ENCODE results near the gene EPN2.

Gene EPN2

GRCh38 chr17:19333736-19334290 lies 96.6 kb downstream of the EPN2 start:
- no peak for DNase-seq (ENCODE audit: low read depth)
- no peak overlapping the region for H3K4me3 ChIP-seq (ENCODE audit: low read depth, low read length)
- TF ChIP-seq CTCF (IDR thresholded peaks at IDR 0.05; ENCODE audit: insufficient read depth, low read depth, low read length, missing control alignments) = no peak

- no peak for TF ChIP-seq CTCF (IDR thresholded peaks at IDR 0.05; ENCODE audit: insufficient read depth, low read depth, low read length, missing control alignments)
- no peak for DNase-seq (ENCODE audit: low read depth)
- H3K4me3 ChIP-seq (ENCODE audit: low read depth, low read length) = no peak overlapping the region
Measured at GRCh38 chr17:19334331-19334730, 97.2 kb downstream of the EPN2 start.

- no peak for DNase-seq (ENCODE audit: low read depth)
- no peak overlapping the region for H3K4me3 ChIP-seq (ENCODE audit: low read depth, low read length)
Measured at GRCh38 chr17:19335951-19336631, 98.9 kb downstream of the EPN2 start.

GRCh38 chr17:19336938-19337711 lies 100.0 kb downstream of the EPN2 start:
- TF ChIP-seq CTCF (IDR thresholded peaks at IDR 0.05; ENCODE audit: insufficient read depth, low read depth, low read length, missing control alignments) = no peak
- H3K4me3 ChIP-seq (ENCODE audit: low read depth, low read length) = no peak overlapping the region
- no peak for DNase-seq (ENCODE audit: low read depth)

More at GRCh38 chr17:19335951-19336631, 98.9 kb downstream of the EPN2 start:
- TF ChIP-seq CTCF (IDR thresholded peaks at IDR 0.05; ENCODE audit: insufficient read depth, low read depth, low read length, missing control alignments) = no peak

GRCh38 chr17:19337712-19338023 lies 100.5 kb downstream of the EPN2 start:
- no peak overlapping the region for H3K4me3 ChIP-seq (ENCODE audit: low read depth, low read length)
- TF ChIP-seq CTCF (IDR thresholded peaks at IDR 0.05; ENCODE audit: insufficient read depth, low read depth, low read length, missing control alignments) = no peak
- no peak for DNase-seq (ENCODE audit: low read depth)

- no peak overlapping the region for H3K4me3 ChIP-seq (ENCODE audit: low read depth, low read length)
- peak; percentile 77 for TF ChIP-seq CTCF (IDR thresholded peaks at IDR 0.05; ENCODE audit: insufficient read depth, low read depth, low read length, missing control alignments)
- peak; percentile 81 for DNase-seq (ENCODE audit: low read depth)
Measured at GRCh38 chr17:19338031-19338990, 101.1 kb downstream of the EPN2 start.

Measured in GM12865 (cell line).